HG02870 (cell line): ENCODE measurements around the gene ALKBH4.
A peak's percentile ranks its signal among the peaks of the same experiment; 100 is the strongest.
"Not testable (repeated sequence)": the region's sequence is repeated elsewhere in the genome, so short reads cannot be mapped to it uniquely, and the experiment has no call there.

ENCODE experiments used
- ATAC-seq: cut with Tn5 transposase; IDR thresholded peaks from one replicate; pipeline ENCODE4 v1.9.1; 2021; ENCODE audit warnings: mild to moderate bottlenecking, moderate library complexity; ENCODE audit not compliant: unreplicated experiment

Gene ALKBH4

DNA sequence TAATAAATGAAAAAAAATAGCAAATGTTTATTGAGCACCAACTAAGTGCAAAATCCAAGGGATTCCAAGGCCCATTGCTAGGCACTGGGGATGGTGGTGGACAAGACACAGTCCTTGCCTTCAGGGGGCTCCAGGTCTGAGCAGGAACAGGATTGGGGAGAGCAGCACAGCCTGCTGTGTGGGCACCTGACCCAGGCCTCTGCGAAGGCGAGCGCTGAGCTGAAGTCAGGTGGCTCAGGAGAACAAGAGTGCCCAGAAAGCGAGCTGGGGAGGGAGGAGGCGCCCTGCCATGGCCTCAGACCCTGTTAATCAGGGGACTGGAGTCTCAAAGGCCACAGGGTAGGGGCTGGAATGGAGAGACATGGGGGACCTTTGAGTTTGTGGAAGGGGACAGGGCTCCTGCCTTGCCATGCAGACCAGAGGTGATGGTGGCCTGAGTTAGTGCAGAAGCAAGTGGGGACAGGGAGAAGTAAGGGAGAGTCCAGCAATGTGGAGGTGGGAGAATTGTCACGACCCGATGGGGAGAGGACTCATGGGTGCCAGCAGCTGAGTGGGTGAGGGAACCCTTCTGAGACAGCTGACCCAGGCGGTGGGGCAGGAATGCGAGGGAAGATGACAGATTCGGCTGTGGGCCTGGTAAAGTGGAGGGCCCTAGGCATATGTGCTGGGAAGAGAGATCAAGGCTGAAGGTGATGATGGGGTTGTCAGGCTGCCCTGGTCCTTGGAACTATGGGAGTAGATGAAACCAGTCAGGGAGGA is 35.3 kb downstream of the ALKBH4 start:
- no peak for ATAC-seq

DNA sequence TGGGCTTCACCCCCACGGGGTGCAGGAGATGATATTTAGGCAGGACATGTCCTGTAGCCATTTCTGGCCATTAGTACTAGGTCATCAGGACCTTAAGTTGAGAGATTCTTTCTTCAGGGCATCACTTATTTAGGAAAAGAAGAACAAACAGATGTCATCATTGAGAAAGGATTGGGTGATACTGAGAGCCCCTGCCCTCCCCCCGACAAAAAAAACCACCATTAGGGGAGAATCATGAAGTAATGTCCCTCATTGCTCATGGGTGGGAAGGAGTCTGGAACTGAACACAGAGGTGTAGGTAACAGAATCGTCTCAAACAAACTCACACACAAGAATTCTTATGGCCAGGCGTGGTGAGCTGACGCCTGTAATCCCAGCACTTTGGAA is 37.7 kb downstream of the ALKBH4 start:
- ATAC-seq = no peak

- ATAC-seq = peak; percentile 41
Measured at GRCh38 chr7:102426268-102427018, 38.2 kb downstream of the ALKBH4 start.

DNA sequence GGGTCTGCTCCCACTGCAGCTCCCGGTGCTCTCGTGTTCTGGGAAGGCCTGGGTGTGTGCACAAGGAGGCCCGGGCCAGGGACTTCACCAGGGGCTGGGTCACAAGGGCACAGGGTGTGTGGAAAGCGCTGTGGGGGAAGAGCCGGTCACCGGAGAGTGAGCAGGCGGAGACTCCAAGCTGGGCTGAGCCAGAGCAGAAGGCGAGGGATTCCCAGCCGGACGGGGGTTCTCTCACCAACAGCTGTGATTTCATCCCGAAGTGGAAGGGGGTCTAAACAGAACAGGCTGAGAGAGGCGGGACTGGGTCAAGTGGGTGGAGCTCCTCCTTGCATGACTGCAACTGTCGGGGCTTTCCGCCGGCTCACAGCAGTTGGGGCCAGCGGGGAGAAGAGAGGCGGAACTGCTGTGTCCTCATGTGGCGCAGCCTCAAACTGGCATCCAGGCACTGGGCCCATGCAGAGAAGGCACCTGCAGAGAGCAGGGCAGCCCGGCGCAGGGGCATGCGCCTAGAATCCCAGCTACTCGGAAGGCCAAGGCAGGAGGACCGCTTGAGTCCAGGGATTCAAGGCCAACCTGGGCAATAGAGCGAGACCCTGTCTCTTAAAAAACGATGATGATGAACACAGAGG is 38.9 kb downstream of the ALKBH4 start:
- ATAC-seq = peak; percentile 52

DNA sequence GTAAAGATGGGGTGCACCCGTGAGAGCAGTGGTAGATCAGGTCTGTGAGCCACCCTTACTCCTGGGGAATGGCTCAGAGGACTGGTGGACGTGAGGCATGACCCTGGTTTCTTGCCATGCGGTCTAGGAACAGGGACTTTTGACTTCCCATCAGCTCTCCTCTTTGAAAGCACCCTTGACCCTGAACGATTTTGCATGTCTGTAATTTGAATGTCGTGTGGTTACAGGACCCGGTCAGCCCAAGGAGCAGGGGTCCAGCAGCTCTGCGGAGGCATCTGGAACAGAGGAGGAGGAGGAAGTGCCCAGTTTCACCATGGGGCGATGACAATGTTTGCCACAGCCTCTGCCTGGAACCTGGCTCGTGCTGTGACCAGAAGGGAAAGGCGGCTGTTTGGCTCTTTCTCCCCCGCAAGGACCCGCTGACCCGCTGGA is 39.9 kb downstream of the ALKBH4 start:
- no peak for ATAC-seq

DNA sequence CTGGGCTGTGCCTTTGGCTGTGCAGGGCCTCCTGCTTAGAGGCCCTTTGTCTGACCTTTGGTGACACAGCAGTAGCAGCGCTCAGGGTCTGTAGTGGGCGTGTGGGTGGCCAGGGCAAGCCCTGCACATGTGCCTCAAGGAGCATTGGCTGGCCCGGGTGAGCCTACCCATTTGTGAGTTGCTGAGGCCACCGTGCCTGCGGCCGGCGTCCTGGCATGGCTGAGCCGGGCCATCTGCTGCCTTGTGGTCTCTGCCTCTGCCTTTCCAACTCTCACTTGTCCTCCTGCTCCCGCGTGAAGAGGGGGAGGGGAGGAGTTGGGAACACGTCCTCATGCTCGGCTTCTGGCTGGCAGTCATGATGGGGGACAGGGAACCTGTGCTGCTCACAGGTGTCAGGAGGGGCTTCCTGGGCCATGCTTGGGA is 40.5 kb downstream of the ALKBH4 start:
- no peak for ATAC-seq

DNA sequence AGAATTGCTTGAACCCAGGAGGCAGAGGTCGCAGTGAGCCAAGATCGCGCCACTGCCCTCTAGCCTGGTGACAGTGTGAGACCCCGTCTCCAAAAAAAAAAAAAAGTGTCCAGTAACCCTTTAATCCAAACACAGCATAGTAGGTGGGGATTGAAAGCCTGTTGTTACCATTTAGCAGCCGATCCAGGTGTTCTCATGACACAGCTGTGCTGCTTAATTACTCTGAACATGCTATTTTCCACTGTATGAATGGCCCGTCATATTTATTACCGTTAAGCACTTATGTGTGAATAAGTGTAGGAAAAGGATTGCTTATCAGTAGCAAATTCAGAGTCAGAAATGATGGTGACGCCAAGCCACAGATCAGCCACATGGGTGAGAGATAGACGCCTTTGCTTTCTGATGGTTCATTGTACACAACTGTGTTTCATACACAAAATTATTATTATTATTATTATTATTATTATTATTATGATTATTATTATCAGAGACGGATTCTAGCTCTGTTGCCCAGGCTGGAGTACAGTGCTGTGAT is 42.9 kb downstream of the ALKBH4 start:
- ATAC-seq = no peak

DNA sequence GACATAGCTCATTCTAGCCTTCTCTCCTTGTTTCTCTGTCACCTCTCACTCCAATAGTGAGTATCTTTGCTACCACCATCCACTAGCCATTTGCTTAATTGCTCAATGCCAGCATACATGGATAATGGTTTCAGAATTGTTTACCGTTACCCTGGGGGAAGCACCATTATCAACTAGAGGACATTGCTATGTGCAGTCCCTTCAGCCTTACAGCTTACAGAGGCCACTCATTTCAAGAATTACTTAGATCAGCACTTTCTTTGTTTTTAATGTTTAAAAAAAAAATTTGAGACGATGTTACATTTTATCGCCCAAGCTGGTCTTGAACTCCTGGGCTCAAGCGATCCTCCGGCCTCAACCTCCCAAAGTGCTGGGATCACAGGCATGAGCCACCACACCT is 46.1 kb downstream of the ALKBH4 start:
- no peak for ATAC-seq

DNA sequence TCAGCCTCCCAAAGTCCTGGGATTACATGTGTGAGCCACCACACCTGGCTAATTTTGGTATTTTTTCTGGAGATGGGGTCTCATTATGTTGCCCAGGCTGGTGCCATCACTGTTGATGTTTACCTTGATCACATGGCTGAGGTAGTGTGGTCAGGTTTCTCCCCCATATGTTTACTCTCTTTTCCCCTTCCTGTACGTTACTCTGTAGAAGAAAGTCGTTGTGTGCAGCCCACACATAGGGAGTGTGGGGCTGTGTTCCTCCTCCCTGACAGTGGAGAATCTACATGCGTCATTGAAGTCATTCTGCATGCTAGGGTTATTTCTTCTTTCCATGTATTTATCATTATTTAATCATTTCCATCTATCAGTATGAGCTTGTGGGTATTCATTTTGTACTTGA is 47.6 kb downstream of the ALKBH4 start:
- no peak for ATAC-seq

DNA sequence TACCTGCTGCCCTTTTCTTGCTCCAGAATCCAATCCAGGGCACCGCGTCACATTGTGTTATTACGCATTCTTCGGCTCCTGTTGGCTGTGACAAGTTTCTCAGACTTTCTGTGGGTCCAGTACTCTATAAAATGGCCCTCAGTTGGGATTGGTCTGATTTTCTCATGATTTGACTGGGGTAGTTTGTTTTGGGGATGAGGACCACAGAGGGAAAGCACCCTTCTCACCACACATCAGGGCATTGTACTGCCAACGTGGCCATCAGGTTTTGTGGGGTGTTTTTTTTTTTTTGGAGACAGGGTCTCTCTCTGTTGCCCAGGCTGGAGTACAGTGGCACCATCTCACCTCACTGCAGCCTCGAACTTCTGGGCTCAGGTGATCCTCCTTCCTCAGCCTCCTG is 48.3 kb downstream of the ALKBH4 start:
- ATAC-seq = no peak

- no peak for ATAC-seq
Measured at GRCh38 chr7:102415685-102416225, 48.9 kb downstream of the ALKBH4 start.

DNA sequence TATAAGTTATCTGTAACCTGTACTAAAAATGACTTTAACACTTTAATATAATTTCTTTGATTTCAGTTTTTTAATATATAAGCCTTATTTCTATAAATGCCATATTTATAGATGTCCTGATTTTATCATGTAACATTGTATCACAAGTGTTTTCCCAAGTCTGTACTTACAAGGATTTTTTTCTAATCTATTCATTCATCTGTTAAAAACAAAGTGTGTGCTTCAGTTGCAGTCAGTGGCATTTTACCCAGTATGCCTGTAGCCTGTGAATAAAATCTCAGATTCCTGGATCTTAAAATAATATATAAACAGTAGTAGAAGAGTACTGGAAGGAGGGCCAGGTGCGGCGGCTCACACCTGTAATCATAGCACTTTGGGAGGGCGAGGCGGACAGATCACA is 51.1 kb downstream of the ALKBH4 start:
- no peak for ATAC-seq

DNA sequence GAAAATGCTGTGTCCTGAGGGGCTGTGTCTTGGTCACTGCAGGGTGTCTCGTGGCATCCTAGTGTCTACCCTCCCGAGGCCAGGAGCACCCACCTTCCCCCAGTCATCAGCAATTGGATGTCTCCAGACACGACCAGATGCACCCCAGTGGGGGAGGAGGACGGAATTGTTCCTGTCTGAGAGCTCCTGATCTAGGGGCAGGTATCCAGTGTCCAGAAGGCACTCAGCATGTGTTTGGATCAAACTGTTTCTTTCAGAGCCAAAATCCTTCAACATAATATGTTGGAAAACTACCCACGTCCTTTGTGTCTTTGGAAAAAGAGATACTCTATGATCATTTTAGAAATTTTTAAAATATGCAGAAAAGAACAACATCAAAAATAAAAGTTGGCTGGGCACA is 51.6 kb downstream of the ALKBH4 start:
- ATAC-seq = no peak

- ATAC-seq = no peak
Measured at GRCh38 chr7:102412548-102412947, 52.1 kb downstream of the ALKBH4 start.

DNA sequence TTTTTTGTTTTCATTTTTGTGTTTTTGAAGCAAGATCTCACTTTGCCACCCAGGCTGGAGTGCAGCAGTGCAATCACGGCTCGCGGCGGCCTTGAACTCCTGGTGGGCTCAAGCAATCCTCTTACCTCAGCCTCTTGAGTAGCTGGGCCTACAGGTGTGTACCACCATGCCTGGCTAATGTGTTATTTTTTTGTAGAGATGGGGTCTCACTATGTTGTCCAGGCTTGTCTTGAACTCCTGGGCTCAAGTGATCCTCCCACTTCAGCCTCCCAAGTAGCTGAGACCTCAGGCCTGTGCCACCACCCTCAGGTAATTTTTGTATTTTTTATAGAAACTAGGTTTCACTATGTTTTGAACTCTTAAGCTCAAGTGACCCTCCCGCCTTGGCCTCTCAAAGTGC is 53.7 kb downstream of the ALKBH4 start:
- no peak for ATAC-seq

GRCh38 chr7:102410123-102410522 is 54.5 kb downstream of the ALKBH4 start:
- ATAC-seq = no peak

- ATAC-seq = no peak
Measured at GRCh38 chr7:102409340-102409739, 55.3 kb downstream of the ALKBH4 start.

DNA sequence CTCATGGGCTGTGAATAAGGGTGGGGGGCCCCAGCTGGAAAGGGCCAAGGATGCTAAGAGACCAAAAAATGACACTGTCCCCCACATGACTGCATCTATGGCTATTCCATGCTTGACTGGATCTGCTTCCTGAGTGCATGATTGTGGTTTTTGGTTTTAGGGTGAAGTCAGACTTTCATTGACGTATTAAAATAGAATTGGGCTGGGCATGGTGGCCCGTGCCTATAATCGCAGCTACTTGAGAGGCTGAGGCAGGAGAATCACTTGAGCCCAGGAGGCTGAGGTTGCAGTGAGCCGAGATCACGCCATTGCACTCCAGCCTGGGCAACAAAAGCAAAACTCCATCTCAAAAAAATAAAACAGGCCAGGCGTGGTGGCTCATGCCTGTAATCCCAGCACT is 56.1 kb downstream of the ALKBH4 start:
- not testable (repeated sequence) for ATAC-seq

GRCh38 chr7:102407910-102408309 is 56.8 kb downstream of the ALKBH4 start:
- ATAC-seq = no peak
